NCI-H2107 (cell line): Measurements from ENCODE around the gene CAMSAP3.

Experiments used
- DNase-seq: peaks from one replicate; lab custom pipeline; 2025; lab: John Stamatoyannopoulos, UW

Gene CAMSAP3

GRCh38 chr19:7612282-7613274 lies 16.9 kb downstream of the CAMSAP3 start:
- DNase-seq = no peak

GRCh38 chr19:7614859-7615741 lies 19.4 kb downstream of the CAMSAP3 start:
- DNase-seq = no peak

- no peak for DNase-seq
These were observed 21.5 kb downstream of the CAMSAP3 start for GRCh38 chr19:7617172-7617571.

- DNase-seq = no peak
These were observed 22.1 kb downstream of the CAMSAP3 start for GRCh38 chr19:7617735-7618134.

- DNase-seq = no peak
These were observed 22.7 kb downstream of the CAMSAP3 start for GRCh38 chr19:7618348-7618747.

GRCh38 chr19:7618771-7619510 lies 23.3 kb downstream of the CAMSAP3 start:
- DNase-seq = no peak

GRCh38 chr19:7619671-7620441 lies 24.2 kb downstream of the CAMSAP3 start:
- DNase-seq = no peak

GRCh38 chr19:7620442-7621412 lies 25.1 kb downstream of the CAMSAP3 start:
- no peak for DNase-seq

GRCh38 chr19:7622933-7623685 lies 27.4 kb downstream of the CAMSAP3 start:
- DNase-seq = no peak

GRCh38 chr19:7623725-7624603 lies 28.3 kb downstream of the CAMSAP3 start:
- DNase-seq = no peak

- DNase-seq = no peak
These were observed 29.1 kb downstream of the CAMSAP3 start for GRCh38 chr19:7624810-7625209.

GRCh38 chr19:7625763-7626372 lies 30.2 kb downstream of the CAMSAP3 start:
- DNase-seq = no peak

- no peak for DNase-seq
These were observed 31.5 kb downstream of the CAMSAP3 start for GRCh38 chr19:7627166-7627565.

- DNase-seq = no peak
These were observed 33.1 kb downstream of the CAMSAP3 start for GRCh38 chr19:7628589-7629311.

GRCh38 chr19:7629347-7630054 lies 33.8 kb downstream of the CAMSAP3 start, which contains the start of the genes PET100 and XAB2:
Gene PET100, plus strand, starts transcription at chr19:7629793. Its CDS starts 41 bp downstream, at chr19:7629834.
Gene XAB2, minus strand, starts transcription at chr19:7629545. Its CDS starts 18 bp downstream, at chr19:7629527.
- DNase-seq = peak; percentile 92

- DNase-seq = no peak
These were observed 35.9 kb downstream of the CAMSAP3 start for GRCh38 chr19:7631577-7631976.
